ENCODE measurements around the gene CHRNB4. TPM values are rescaled to one million over a fixed set of nuclear protein-coding genes. Genes with fewer than 3 reads are reported as not detected.

CHRNB4 gene
- total RNA-seq, 4 donors from 2014 or later = not detected

DNA sequence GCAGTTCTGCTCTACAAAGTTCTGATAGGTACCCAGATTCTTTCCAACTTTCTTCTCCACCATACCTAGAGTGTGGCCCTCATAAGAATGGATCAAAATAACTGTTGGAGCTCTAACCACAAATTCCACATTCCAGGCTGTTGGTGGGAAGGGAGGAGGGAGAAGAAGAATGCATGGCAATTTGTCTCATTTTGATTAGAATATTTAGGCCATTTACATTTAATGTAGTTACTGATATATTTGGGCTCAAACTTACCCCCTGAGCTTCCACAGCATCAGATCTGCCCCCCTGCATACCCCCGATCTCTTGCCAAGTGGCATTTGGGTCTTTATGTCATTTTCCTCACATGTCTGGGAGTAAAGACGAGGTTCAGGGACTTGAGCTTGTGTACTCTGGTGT is 7.7 kb downstream of the CHRNB4 start:
- Histone ChIP-seq H3K4me3 (replicated peaks in 1 of 3) (no peak overlapping the region), H3K27me3 (no peaks in the 10 kb centered on the region), H3K9me3 (no peaks in the 10 kb centered on the region), H3K27ac (no peak overlapping the region), H3K36me3 (no peaks in the 10 kb centered on the region), H3K4me1 (no peaks in the 10 kb centered on the region)
- no peak for TF ChIP-seq POLR2A (IDR thresholded peaks at IDR 0.05)
- TF ChIP-seq, protein P1, sequence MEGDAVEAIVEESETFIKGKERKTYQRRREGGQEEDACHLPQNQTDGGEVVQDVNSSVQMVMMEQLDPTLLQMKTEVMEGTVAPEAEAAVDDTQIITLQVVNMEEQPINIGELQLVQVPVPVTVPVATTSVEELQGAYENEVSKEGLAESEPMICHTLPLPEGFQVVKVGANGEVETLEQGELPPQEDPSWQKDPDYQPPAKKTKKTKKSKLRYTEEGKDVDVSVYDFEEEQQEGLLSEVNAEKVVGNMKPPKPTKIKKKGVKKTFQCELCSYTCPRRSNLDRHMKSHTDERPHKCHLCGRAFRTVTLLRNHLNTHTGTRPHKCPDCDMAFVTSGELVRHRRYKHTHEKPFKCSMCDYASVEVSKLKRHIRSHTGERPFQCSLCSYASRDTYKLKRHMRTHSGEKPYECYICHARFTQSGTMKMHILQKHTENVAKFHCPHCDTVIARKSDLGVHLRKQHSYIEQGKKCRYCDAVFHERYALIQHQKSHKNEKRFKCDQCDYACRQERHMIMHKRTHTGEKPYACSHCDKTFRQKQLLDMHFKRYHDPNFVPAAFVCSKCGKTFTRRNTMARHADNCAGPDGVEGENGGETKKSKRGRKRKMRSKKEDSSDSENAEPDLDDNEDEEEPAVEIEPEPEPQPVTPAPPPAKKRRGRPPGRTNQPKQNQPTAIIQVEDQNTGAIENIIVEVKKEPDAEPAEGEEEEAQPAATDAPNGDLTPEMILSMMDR (IDR thresholded peaks at IDR 0.05) = no peak
- intact Hi-C loops (cut with DNase I) = no loop called here
- DNase-seq = no peak
- 93 to 97% methylated on average over 2 of the region's 2 CpGs for WGBS, 2 donors

DNA sequence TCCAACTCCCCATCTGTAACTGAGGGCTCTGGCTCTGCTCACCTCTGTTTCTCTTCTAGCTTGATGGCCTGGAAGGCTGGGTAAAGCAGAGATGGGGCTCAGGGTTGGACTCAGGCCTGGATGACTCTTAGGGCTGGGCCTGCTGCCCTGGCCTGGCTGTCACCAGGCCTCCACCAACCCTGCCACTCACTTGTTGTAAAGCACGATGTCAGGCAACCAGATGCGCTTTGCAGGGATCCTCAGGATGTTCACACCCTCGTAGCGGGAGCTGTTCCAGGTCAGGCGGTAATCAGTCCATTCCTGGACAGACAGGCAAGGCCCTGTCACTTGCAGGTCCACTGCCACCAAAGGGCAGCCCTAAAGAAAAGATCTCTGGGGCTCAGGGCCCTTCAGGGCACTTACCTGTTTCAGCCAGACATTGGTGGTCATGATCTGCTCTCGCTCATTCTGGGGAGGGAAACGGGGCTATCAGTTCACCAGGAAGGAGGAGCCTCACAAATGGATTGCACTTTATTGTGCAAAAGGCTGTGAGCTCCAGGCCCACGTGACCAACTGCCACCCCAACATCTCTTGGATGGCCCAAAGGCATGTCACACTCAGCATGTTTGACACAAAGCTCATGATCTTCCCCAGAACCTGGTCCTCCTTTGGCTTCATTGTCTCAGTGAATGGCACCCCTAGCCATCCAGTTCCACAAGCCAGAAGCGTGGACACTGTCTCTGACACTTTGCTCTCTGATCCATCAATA is 9.9 kb downstream of the CHRNB4 start:
- WGBS, 2 donors = 80 to 81% methylated on average over 6 to 8 of the region's 9 CpGs
- intact Hi-C loops (cut with DNase I) = no loop called here
- TF ChIP-seq POLR2A (IDR thresholded peaks at IDR 0.05) = no peak
- TF ChIP-seq, protein P1 (IDR thresholded peaks at IDR 0.05) = no peak
- H3K9me3 ChIP-seq = no peaks in the 10 kb centered on the region
- H3K27ac ChIP-seq = no peak overlapping the region
- H3K36me3 ChIP-seq = no peaks in the 10 kb centered on the region
- H3K27me3 ChIP-seq = no peaks in the 10 kb centered on the region
- H3K4me1 ChIP-seq = peaks cover 10 to 14% of the 10 kb centered on the region in 2 donors
- DNase-seq = no peak
- H3K4me3 ChIP-seq (replicated peaks in 1 of 3) = no peak overlapping the region

DNA sequence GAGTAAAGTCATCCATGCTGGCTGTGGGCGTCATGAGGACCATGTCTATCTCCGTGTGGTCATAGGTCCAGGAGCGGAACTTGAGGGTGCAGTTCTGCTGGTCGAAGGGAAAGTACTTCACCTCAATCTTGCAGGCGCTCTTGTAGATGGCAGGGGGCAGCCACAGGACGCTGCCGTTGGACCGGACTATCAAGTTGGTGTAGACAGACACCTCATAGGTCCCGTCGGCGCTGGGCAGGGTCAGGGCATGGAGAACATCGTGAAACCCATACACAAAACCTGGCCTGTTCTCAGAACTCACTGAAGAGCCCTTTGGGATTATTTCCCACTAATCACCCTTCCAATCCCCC is 11.3 kb downstream of the CHRNB4 start:
- H3K4me1 ChIP-seq = peaks cover 10 to 19% of the 10 kb centered on the region in 2 donors
- intact Hi-C loops (cut with DNase I) = no loop called here
- no peak overlapping the region for H3K4me3 ChIP-seq (replicated peaks in 1 of 3)
- TF ChIP-seq, protein P1 (IDR thresholded peaks at IDR 0.05) = no peak
- no peak for TF ChIP-seq POLR2A (IDR thresholded peaks at IDR 0.05)
- no peaks in the 10 kb centered on the region for H3K9me3 ChIP-seq
- no peaks in the 10 kb centered on the region for H3K36me3 ChIP-seq
- no peak overlapping the region for H3K27ac ChIP-seq
- no peaks in the 10 kb centered on the region for H3K27me3 ChIP-seq
- DNase-seq = no peak
- 93 to 97% methylated on average over 11 to 12 of the region's 12 CpGs for WGBS, 2 donors

DNA sequence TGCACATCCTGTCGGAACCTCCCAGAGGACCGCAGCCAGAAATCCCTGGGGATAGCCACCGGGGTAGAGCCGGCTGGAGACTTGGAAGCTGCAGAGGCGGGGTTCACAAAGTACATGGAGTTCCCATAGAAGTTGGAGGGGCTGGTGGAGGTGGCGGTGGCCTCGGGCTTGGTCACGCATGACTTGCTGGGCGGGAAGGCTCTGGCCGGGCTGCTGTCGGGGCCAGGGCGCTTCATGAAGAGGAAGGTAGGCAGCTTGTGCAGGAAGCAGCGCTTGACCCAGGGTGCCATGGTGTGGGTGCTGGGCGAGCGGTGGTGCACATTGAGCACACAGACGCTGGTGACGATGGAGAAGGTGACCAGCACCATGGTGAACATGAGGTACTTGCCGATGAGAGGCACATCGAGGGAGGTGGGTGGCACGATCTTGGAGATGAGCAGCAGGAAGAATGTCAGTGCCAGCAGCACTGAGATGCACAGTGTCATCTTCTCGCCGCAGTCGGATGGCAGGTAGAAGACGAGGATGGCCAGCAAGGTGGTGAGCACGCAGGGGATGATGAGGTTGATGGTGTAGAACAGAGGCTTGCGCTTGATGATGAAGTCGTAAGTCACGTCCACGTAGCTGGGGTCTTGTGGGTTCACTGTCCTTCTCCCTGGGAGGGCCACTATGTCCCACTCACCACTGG is 11.8 kb downstream of the CHRNB4 start:
- Histone ChIP-seq H3K9me3 (no peaks in the 10 kb centered on the region), H3K36me3 (no peaks in the 10 kb centered on the region), H3K4me3 (replicated peaks in 1 of 3) (no peak overlapping the region), H3K27me3 (no peaks in the 10 kb centered on the region), H3K27ac (no peak overlapping the region), H3K4me1 (peaks cover 10 to 19% of the 10 kb centered on the region in 2 donors)
- DNase-seq = no peak
- no peak for TF ChIP-seq POLR2A (IDR thresholded peaks at IDR 0.05)
- TF ChIP-seq, protein P1 (IDR thresholded peaks at IDR 0.05) = no peak
- intact Hi-C loops (cut with DNase I) = no loop called here
- 79 to 84% methylated on average over 25 to 29 of the region's 29 CpGs for WGBS, 2 donors

DNA sequence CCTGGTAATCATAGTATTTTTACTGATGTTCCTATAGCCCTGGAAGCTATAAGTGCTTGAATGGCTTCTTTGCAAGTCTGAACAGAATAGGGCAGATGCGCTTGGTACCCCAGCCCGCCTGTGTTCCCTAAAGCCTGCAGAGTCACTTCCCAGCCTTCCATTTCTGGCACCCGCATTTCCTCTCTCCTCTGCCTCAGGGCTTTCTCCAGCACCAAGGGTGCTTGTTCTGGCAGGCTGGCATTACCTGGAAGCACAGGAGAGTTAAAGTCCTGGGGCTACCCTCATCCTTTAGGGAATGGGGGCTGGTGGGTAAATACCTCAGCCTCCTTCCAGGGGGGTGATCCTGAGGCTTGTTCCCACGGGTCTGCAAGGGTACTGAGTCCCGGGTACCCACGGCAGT is 12.8 kb downstream of the CHRNB4 start:
- WGBS, 2 donors = 81 to 87% methylated on average over 6 of the region's 6 CpGs
- TF ChIP-seq, protein P1 (IDR thresholded peaks at IDR 0.05) = no peak
- no peak for TF ChIP-seq POLR2A (IDR thresholded peaks at IDR 0.05)
- DNase-seq = no peak
- intact Hi-C loops (cut with DNase I) = no loop called here
- Histone ChIP-seq H3K9me3 (no peaks in the 10 kb centered on the region), H3K4me1 (peaks cover 10 to 19% of the 10 kb centered on the region in 2 donors), H3K27ac (no peak overlapping the region), H3K4me3 (replicated peaks in 1 of 3) (no peak overlapping the region), H3K36me3 (no peaks in the 10 kb centered on the region), H3K27me3 (no peaks in the 10 kb centered on the region)

All from thyroid gland (tissue), 4 donors.